H1 (cell line): ENCODE measurements around the gene NCAPD3. TPM values are rescaled to one million over a fixed set of nuclear protein-coding genes. Genes with fewer than 3 reads are reported as not detected.

Experiments
- CTCF ChIA-PET: fragments of 300-600 bp; sonication (Branson Sonifier 250); formaldehyde crosslinking; loops from one replicate; lab custom pipeline; 2021; ENCODE audit not compliant: partially characterized antibody; lab: Charles Lee
- POLR2A ChIA-PET: fragments of 300-600 bp; sonication (Branson Sonifier 250); formaldehyde crosslinking; loops from one replicate; lab custom pipeline; 2021; ENCODE audit warnings: inconsistent platforms; ENCODE audit not compliant: partially characterized antibody; lab: Charles Lee
- DNase-seq, 2 experiments: peaks; one replicate each; pipeline versions ENCODE4 v3.0.0 to v3.0.0-alpha.2; 2010 to 2022; ENCODE audit warnings: low spot score in 2 of 2, low read depth in 1 of 2, mixed read lengths in 1 of 2
- FAIRE-seq: peaks from 2 replicates; lab custom pipeline; 2011; peaks lifted over from hg19 to GRCh38; lab: Jason Lieb, UNC
- H2AFZ ChIP-seq: 2 replicates; pipeline ENCODE4 v1.8.1; 2012; ENCODE audit warnings: low read length, inconsistent platforms
- H2AK5ac ChIP-seq: 2 replicates; pipeline ENCODE4 v1.6.1; 2013; ENCODE audit warnings: low read depth, low read length
- H2BK120ac ChIP-seq: replicated peaks from 2 replicates; pipeline ENCODE3; 2013; ENCODE audit warnings: low read depth, low read length, inconsistent platforms
- H2BK12ac ChIP-seq: 2 replicates; pipeline ENCODE4 v1.6.1; 2013; ENCODE audit warnings: low read depth, low read length
- H2BK15ac ChIP-seq: 2 replicates; pipeline ENCODE4 v1.6.1; 2013; ENCODE audit warnings: low read length
- H2BK20ac ChIP-seq: 2 replicates; pipeline ENCODE4 v1.6.1; 2013; ENCODE audit warnings: low read length
- H2BK5ac ChIP-seq: 2 replicates; pipeline ENCODE4 v1.6.1; 2013; ENCODE audit warnings: low read depth, low read length
- H3K14ac ChIP-seq: 2 replicates; pipeline ENCODE4 v1.6.1; 2013; ENCODE audit warnings: inconsistent platforms; ENCODE audit not compliant: insufficient read length
- H3K18ac ChIP-seq: 2 replicates; pipeline ENCODE4 v1.6.1; 2013; ENCODE audit warnings: low read length; ENCODE audit errors: extremely low read depth
- H3K23ac ChIP-seq: 2 replicates; pipeline ENCODE4 v1.6.1; 2013; ENCODE audit warnings: inconsistent platforms; ENCODE audit not compliant: insufficient read length
- H3K23me2 ChIP-seq: 2 replicates; pipeline ENCODE4 v1.6.1; 2013; ENCODE audit warnings: low read depth, low read length
- H3K27ac ChIP-seq: 2 replicates; pipeline ENCODE4 v1.6.1; 2011; ENCODE audit warnings: low read depth, low read length, inconsistent platforms
- H3K27me3 ChIP-seq, 4 experiments: replicated peaks in 1 of 4; 1 replicate in 1 of 4; 2 replicates in 3 of 4; pipeline versions ENCODE4 v1.6.1 to v1.8.1; 2011 to 2013; ENCODE audit warnings: low read length in 3 of 4, mild to moderate bottlenecking in 3 of 4, inconsistent platforms in 2 of 4, mixed read lengths in 2 of 4, moderate library complexity in 1 of 4; ENCODE audit not compliant: control insufficient read depth in 3 of 4, insufficient read depth in 3 of 4; ENCODE audit errors: extremely low read depth in 1 of 4
- H3K36me3 ChIP-seq, 4 experiments: 2 replicates each; pipeline versions ENCODE4 v1.6.1 to v1.8.1; 2011 to 2013; ENCODE audit warnings: mild to moderate bottlenecking in 4 of 4, low read length in 3 of 4, moderate library complexity in 2 of 4, control low read depth in 1 of 4, inconsistent platforms in 1 of 4; ENCODE audit not compliant: insufficient read depth in 4 of 4, control insufficient read depth in 2 of 4
- H3K4ac ChIP-seq: replicated peaks from 2 replicates; pipeline ENCODE3; 2013; ENCODE audit warnings: low read length, low read depth, mixed read lengths, inconsistent platforms; ENCODE audit not compliant: insufficient read length
- H3K4me1 ChIP-seq, 4 experiments: replicated peaks in 1 of 4; 1 replicate in 1 of 4; 2 replicates in 3 of 4; pipeline versions ENCODE4 v1.6.1 to v1.8.1; 2011 to 2013; ENCODE audit warnings: low read length in 3 of 4, inconsistent platforms in 2 of 4, mixed read lengths in 1 of 4; ENCODE audit not compliant: insufficient read depth in 4 of 4, control insufficient read depth in 3 of 4
- H3K4me2 ChIP-seq, 2 experiments: 2 replicates each; pipeline versions ENCODE4 v1.6.1 to v1.8.1; 2011 to 2013; ENCODE audit warnings: low read depth in 2 of 2, low read length in 2 of 2, control low read depth in 1 of 2, inconsistent platforms in 1 of 2, mild to moderate bottlenecking in 1 of 2; ENCODE audit not compliant: insufficient read depth in 1 of 2
- H3K4me3 ChIP-seq, 4 experiments: fragments of 200-600, 300-600 bp in 1 of 4; sonication (generic), shearing (Covaris generic), sonication (Bioruptor Twin) in 1 of 4; 2 replicates each; pipeline versions ENCODE4 v1.5.1 to v1.8.1; 2011 to 2016; ENCODE audit warnings: low read length in 4 of 4, low read depth in 3 of 4, control low read depth in 2 of 4, inconsistent platforms in 2 of 4, mild to moderate bottlenecking in 2 of 4, mixed read lengths in 1 of 4, moderate library complexity in 1 of 4; ENCODE audit not compliant: insufficient read depth in 2 of 4; ENCODE audit errors: extremely low read depth in 1 of 4
- H3K56ac ChIP-seq: replicated peaks from 2 replicates; pipeline ENCODE3; 2013; ENCODE audit warnings: low read depth, mild to moderate bottlenecking, mixed read lengths, low read length, inconsistent platforms; ENCODE audit not compliant: insufficient read length
- H3K79me1 ChIP-seq: 2 replicates; pipeline ENCODE4 v1.6.1; 2013; ENCODE audit warnings: low read depth, low read length, control low read depth
- H3K79me2 ChIP-seq, 2 experiments: 2 replicates each; pipeline versions ENCODE4 v1.6.1 to v1.8.1; 2012 to 2013; ENCODE audit warnings: low read length in 2 of 2, mild to moderate bottlenecking in 2 of 2, inconsistent platforms in 1 of 2; ENCODE audit not compliant: insufficient read depth in 2 of 2, control insufficient read depth in 1 of 2
- H3K9ac ChIP-seq, 4 experiments: replicated peaks in 1 of 4; 1 replicate in 1 of 4; 2 replicates in 3 of 4; pipeline versions ENCODE4 v1.6.1 to v1.8.1; 2011 to 2013; ENCODE audit warnings: low read depth in 3 of 4, low read length in 3 of 4, control low read depth in 2 of 4, mild to moderate bottlenecking in 2 of 4, moderate library complexity in 2 of 4, inconsistent platforms in 1 of 4; ENCODE audit errors: extremely low read depth in 1 of 4
- H3K9me3 ChIP-seq, 2 experiments: 2 replicates each; pipeline versions ENCODE4 v1.6.1 to v1.8.1; 2012 to 2013; ENCODE audit warnings: mild to moderate bottlenecking in 2 of 2, moderate library complexity in 2 of 2, control low read depth in 1 of 2, inconsistent platforms in 1 of 2, low read depth in 1 of 2, low read length in 1 of 2, mixed read lengths in 1 of 2; ENCODE audit not compliant: insufficient read depth in 2 of 2
- H4K20me1 ChIP-seq, 2 experiments: replicated peaks in 1 of 2; 2 replicates each; pipeline versions ENCODE3 to v1.8.1; 2011 to 2013; ENCODE audit warnings: inconsistent platforms in 2 of 2, low read length in 2 of 2, mild to moderate bottlenecking in 1 of 2; ENCODE audit not compliant: insufficient read depth in 2 of 2, control insufficient read depth in 1 of 2
- H4K5ac ChIP-seq: 2 replicates; pipeline ENCODE4 v1.6.1; 2013; ENCODE audit warnings: low read length, low read depth, mixed read lengths, inconsistent platforms; ENCODE audit not compliant: insufficient read length
- H4K8ac ChIP-seq: 2 replicates; pipeline ENCODE4 v1.8.0; 2013; ENCODE audit warnings: mild to moderate bottlenecking, moderate library complexity, low read length, inconsistent platforms; ENCODE audit not compliant: insufficient read depth; ENCODE audit errors: extremely low read depth
- H4K91ac ChIP-seq: replicated peaks from 2 replicates; pipeline ENCODE3; 2013; ENCODE audit warnings: low read length, mixed read lengths, inconsistent platforms; ENCODE audit not compliant: insufficient read length
- BRCA1 ChIP-seq: IDR thresholded peaks from 2 replicates; pipeline ENCODE4 v1.6.1; 2012; ENCODE audit warnings: low read depth, low read length, improper control_type of control experiment
- FOSL1 ChIP-seq: IDR thresholded peaks from 2 replicates; pipeline ENCODE4 v1.6.1; 2011; ENCODE audit warnings: mild to moderate bottlenecking, low read depth, low read length, moderate library complexity; ENCODE audit not compliant: insufficient read depth
- GTF2F1 ChIP-seq: IDR thresholded peaks from 2 replicates; pipeline ENCODE4 v1.6.1; 2012; ENCODE audit warnings: low read depth, low read length, improper control_type of control experiment, borderline replicate concordance
- JUN ChIP-seq: IDR thresholded peaks from 2 replicates; pipeline ENCODE4 v1.6.1; 2011; ENCODE audit warnings: low read depth, mild to moderate bottlenecking, improper control_type of control experiment, low read length
- NRF1 ChIP-seq: IDR thresholded peaks from 2 replicates; pipeline ENCODE4 v1.6.1; 2011; ENCODE audit warnings: mild to moderate bottlenecking, low read depth, low read length, improper control_type of control experiment
- PHF8 ChIP-seq: fragments of 200-600 bp; sonication (generic); conservative IDR thresholded peaks from 2 replicates; pipeline ENCODE4 v1.7.1; 2012; ENCODE audit warnings: low read depth, mild to moderate bottlenecking, inconsistent platforms, low read length, moderate library complexity
- RBBP5 ChIP-seq: IDR thresholded peaks from 2 replicates; pipeline ENCODE4 v1.7.1; 2012; ENCODE audit warnings: low read depth, mild to moderate bottlenecking, inconsistent platforms, low read length, moderate library complexity, borderline replicate concordance
- RNF2 ChIP-seq: fragments of 200-900, 300-1000 bp; sonication (generic); IDR thresholded peaks from 2 replicates; pipeline ENCODE4 v1.7.1; 2016; ENCODE audit warnings: borderline replicate concordance, low read depth, mild to moderate bottlenecking, antibody characterized with exemption, low read length; ENCODE audit not compliant: poor library complexity, severe bottlenecking; ENCODE audit errors: missing control alignments
- TAF7 ChIP-seq: optimal IDR thresholded peaks from 2 replicates; pipeline ENCODE3; 2011; ENCODE audit warnings: low read depth, mild to moderate bottlenecking, inconsistent platforms, low read length, moderate library complexity, borderline replicate concordance
- WGBS, 2 experiments: shearing (Covaris generic) in 1 of 2; methylation state at CpG; one replicate each; pipeline versions ENCODE4 v1.1.6 to v1.1.7; 2013 to 2015; ENCODE audit warnings: low lambda C conversion rate in 2 of 2, mixed read lengths in 2 of 2, inconsistent platforms in 1 of 2, low coverage in 1 of 2, missing lambda C conversion rate in 1 of 2; ENCODE audit not compliant: insufficient replicate concordance in 2 of 2, insufficient coverage in 1 of 2, insufficient read length in 1 of 2; ENCODE audit errors: extremely low coverage in 1 of 2, missing lambda C conversion rate in 1 of 2; 5-methylcytosine and 5-hydroxymethylcytosine counted together
- polyA plus RNA-seq, 7 experiments: library from polyadenylated mRNA; depleted of rRNA in 3 of 7; stranded (reverse) in 5 of 7; unstranded in 2 of 7; fragments of >200 nt in 5 of 7; fragments of 200-250 nt in 2 of 7; gene quantifications; 1 replicate in 5 of 7; 2 replicates in 1 of 7; 4 replicates in 1 of 7; pipeline versions ENCODE4 v1.2.1 to v1.2.3, GENCODE V29; 2011 to 2013; ENCODE audit warnings: missing spikeins in 2 of 7, mixed read lengths in 2 of 7
- total RNA-seq: library from RNA; stranded (reverse); fragmentation: NEBNext Ultra II Directional; extraction: Animal tissue kit (Norgen Biotek cat#: 25700); gene quantifications from 2 replicates; pipeline ENCODE4 v1.2.1, GENCODE V29; 2021
- TF ChIP-seq, protein P1 (sequence below): IDR thresholded peaks from 2 replicates; pipeline ENCODE4 v1.6.1; 2011; ENCODE audit warnings: low read length, improper control_type of control experiment

NCAPD3 gene
- total and polyA plus RNA-seq, 2 of the 8 experiments (the other 6 are each of a cell fraction or from before 2014, with no cell fraction given) = 26.5 to 55.2 TPM

DNA sequence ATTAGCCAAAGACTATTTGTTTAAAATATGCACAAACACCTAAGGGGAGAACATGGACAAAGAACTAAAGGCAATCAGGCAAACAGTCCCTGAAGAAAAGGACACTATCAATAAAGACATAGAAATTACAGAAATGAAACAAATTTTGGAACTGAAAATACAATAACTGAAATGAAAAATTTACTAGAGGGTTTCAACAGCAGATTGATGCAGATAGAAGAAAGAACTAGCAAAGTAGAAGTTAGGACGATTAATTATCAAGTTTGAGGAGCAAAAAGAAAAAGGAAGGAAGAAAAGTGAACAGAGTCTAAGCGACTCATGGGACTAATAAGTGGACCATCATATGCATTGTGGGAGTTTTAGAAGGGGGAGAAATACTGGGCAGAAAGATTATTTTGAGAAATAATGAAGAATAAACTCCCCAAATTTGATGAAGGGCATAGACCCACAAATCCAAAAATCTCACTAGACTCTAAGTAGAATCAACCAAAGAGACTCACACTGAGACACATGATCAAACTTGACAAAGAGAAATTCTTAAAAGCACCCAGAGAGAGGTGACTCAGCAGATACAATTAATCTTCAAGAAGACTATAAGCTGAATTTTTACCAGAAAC is 92.0 kb downstream of the NCAPD3 start:
- Histone ChIP-seq H3K27ac (no peak overlapping the region), H3K4me1 (no peaks in the 10 kb centered on the region; a peak in 1 of 7 replicates), H2AK5ac (no peak overlapping the region), H3K27me3 (no peaks in the 10 kb centered on the region), H2BK12ac (no peak overlapping the region), H4K8ac (no peak overlapping the region), H2BK5ac (no peak overlapping the region), H3K9ac (no peak overlapping the region), H3K56ac (no peak overlapping the region), H3K4me2 (no peak overlapping the region), H3K79me2 (no peaks in the 10 kb centered on the region; a peak in 1 of 4 replicates), H2BK15ac (no peak overlapping the region), H4K20me1 (no peaks in the 10 kb centered on the region), H3K36me3 (no peaks in the 10 kb centered on the region; a peak in 1 of 8 replicates), H3K23ac (no peak overlapping the region), H3K23me2 (no peaks in the 10 kb centered on the region), H3K79me1 (no peaks in the 10 kb centered on the region; the same call in 1 of the 2 replicates), H2BK120ac (no peak overlapping the region), H3K14ac (no peak overlapping the region), H2BK20ac (no peak overlapping the region), H3K4me3 (no peak overlapping the region)
- DNase-seq = no peak
- WGBS, 2 experiments = 57% methylated on average over 2 of the region's 2 CpGs; no CpG with 5 or more reads in 1 of the 2 experiments
- ChIA-PET CTCF (interaction anchor here (1.4 to 2.1 kb wide), 3 partner anchors 80 to 86 kb away, joined by 3 to 6 read pairs (median 4); no protein-coding TSS in a partner anchor), POLR2A (no interaction called here)
- TF ChIP-seq BRCA1 (no peak), PHF8 (no peak), FOSL1 (no peak), TAF7 (no peak), NRF1 (no peak), RNF2 (no peak), RBBP5 (no peak), JUN (no peak), GTF2F1 (no peak)
- TF ChIP-seq, protein P1, sequence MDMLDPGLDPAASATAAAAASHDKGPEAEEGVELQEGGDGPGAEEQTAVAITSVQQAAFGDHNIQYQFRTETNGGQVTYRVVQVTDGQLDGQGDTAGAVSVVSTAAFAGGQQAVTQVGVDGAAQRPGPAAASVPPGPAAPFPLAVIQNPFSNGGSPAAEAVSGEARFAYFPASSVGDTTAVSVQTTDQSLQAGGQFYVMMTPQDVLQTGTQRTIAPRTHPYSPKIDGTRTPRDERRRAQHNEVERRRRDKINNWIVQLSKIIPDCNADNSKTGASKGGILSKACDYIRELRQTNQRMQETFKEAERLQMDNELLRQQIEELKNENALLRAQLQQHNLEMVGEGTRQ = no peak
- TF ChIP-seq, all 59 proteins: peak for 0
- H4K5ac ChIP-seq = no peak overlapping the region
- H3K4ac ChIP-seq = no peak overlapping the region
- H2AFZ ChIP-seq = no peak overlapping the region
- H3K18ac ChIP-seq = no peak overlapping the region
- no peak overlapping the region for H4K91ac ChIP-seq
- H3K9me3 ChIP-seq = peaks cover 5 to 6% of the 10 kb centered on the region in 2 experiments; a peak in 3 of 4 replicates
- no peak for FAIRE-seq
